ENCODE measurements around the gene TAPBP.

Gene TAPBP

DNA sequence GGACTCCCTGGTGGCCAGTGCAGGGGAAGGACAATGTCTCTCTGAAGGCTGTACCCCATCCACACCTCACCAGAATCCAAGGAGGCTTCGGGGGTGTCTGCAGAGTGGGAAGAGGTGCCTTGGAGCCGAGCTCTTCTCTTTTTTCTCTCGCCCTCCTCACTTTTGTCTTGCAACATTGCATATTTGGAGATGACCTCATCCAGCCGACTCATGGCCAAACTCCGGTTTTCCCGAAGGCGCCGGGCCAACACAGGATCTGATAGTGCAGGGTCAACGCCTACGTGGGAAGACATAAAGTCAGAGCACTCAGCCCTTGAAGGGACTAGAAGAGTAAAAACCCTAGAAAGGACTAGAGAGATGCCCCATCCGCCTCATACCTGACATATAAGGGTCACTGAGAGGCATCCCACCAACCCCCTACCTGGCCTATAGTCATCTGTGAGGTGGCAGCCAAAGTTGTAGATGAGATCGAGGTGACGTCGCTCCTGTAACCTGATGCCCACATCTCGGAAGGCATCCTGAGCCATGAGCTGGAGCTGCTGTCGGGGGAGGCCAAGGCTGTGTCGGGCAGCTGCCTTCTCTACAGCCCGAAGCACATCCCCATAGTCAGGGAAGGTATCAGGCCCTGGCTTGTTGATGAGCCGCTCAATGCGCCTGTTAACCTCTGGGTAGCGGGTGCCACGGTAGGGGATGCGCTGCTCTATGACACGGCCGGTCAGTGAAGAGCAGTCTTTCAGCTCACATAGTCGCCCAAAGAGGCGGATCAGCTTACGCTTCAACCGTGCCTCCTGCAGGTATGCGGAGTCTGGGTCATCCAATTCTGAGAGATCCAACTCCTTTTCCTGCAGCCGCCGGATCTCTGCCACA, 6.7 kb upstream of the TAPBP start:
- DNase-seq (ENCODE audit: low read depth) = no peak
- H3K4me3 ChIP-seq (ENCODE audit: low read depth, low read length) = no peak overlapping the region
- no peak for TF ChIP-seq MYC (IDR thresholded peaks at IDR 0.05; ENCODE audit: low read depth, low read length)
- TF ChIP-seq, protein P1, sequence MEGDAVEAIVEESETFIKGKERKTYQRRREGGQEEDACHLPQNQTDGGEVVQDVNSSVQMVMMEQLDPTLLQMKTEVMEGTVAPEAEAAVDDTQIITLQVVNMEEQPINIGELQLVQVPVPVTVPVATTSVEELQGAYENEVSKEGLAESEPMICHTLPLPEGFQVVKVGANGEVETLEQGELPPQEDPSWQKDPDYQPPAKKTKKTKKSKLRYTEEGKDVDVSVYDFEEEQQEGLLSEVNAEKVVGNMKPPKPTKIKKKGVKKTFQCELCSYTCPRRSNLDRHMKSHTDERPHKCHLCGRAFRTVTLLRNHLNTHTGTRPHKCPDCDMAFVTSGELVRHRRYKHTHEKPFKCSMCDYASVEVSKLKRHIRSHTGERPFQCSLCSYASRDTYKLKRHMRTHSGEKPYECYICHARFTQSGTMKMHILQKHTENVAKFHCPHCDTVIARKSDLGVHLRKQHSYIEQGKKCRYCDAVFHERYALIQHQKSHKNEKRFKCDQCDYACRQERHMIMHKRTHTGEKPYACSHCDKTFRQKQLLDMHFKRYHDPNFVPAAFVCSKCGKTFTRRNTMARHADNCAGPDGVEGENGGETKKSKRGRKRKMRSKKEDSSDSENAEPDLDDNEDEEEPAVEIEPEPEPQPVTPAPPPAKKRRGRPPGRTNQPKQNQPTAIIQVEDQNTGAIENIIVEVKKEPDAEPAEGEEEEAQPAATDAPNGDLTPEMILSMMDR (IDR thresholded peaks at IDR 0.05; ENCODE audit: low read depth, low read length) = no peak
- no peak for TF ChIP-seq POLR2A (IDR thresholded peaks at IDR 0.05; ENCODE audit: extremely low read depth, insufficient read length)
- no peak for TF ChIP-seq MAX (IDR thresholded peaks at IDR 0.05; ENCODE audit: low read depth, low read length)

GRCh38 chr6:33319939-33320314, 6.0 kb upstream of the TAPBP start:
- TF ChIP-seq MYC (IDR thresholded peaks at IDR 0.05; ENCODE audit: low read depth, low read length) = no peak
- no peak for TF ChIP-seq POLR2A (IDR thresholded peaks at IDR 0.05; ENCODE audit: extremely low read depth, insufficient read length)
- TF ChIP-seq, protein P1 (IDR thresholded peaks at IDR 0.05; ENCODE audit: low read depth, low read length) = no peak
- TF ChIP-seq MAX (IDR thresholded peaks at IDR 0.05; ENCODE audit: low read depth, low read length) = no peak
- no peak overlapping the region for H3K4me3 ChIP-seq (ENCODE audit: low read depth, low read length)
- DNase-seq (ENCODE audit: low read depth) = no peak

- DNase-seq (ENCODE audit: low read depth) = no peak
- TF ChIP-seq MAX (IDR thresholded peaks at IDR 0.05; ENCODE audit: low read depth, low read length) = no peak
- TF ChIP-seq MYC (IDR thresholded peaks at IDR 0.05; ENCODE audit: low read depth, low read length) = no peak
- TF ChIP-seq, protein P1 (IDR thresholded peaks at IDR 0.05; ENCODE audit: low read depth, low read length) = no peak
- no peak for TF ChIP-seq POLR2A (IDR thresholded peaks at IDR 0.05; ENCODE audit: extremely low read depth, insufficient read length)
- H3K4me3 ChIP-seq (ENCODE audit: low read depth, low read length) = peak overlapping the region; percentile 84
Measured at GRCh38 chr6:33318426-33319073, 4.7 kb upstream of the TAPBP start.

DNA sequence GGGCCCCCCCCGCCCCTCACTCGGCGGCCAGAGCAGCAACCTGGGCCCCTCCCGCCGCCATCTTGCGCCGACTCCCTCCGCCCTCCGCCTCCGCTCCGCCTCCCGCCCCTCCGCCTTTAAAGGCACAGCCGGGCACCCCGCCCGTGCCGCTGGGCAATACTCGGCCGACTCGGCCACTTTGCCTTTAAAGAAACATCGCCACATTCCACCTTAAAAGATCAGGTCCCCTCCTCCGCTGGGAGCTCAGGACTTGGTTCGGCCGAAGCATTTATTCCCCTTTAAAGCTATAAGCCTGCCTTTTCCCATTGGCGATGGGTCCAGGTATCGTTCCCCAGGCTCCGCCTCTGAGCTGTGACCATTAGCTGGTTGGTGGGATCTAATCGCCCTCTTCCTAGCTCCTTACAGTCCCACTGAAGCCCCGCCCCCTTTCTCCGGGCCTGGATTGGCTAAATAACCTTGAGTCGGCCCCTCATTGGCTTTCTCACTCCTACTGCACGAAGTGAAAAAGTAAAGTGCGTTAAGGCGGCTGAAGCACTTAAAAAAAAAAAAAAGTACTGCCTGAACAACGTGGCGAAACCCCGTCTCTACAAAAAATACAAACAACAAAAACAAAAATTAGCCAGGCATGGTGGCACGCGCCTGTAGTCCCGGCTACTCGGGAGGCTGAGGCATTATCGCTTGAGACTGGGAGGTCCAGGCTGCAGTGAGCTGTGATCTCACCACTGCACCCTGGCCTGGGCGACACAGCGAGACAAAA, 4.0 kb upstream of the TAPBP start, which contains the start of gene ZBTB22:
Gene ZBTB22 (minus strand): TSS at position 76 of the 757 bp plus-strand sequence. CDS start 828 bp downstream, outside the sequence.
- peak; percentile 99 for DNase-seq (ENCODE audit: low read depth)
- H3K4me3 ChIP-seq (ENCODE audit: low read depth, low read length) = peak within 1 kb of the TSS; percentile 84

GRCh38 chr6:33317419-33317668, 3.5 kb upstream of the TAPBP start:
- no peak for DNase-seq (ENCODE audit: low read depth)
- H3K4me3 ChIP-seq (ENCODE audit: low read depth, low read length) = peak overlapping the region; percentile 54
- TF ChIP-seq MYC (IDR thresholded peaks at IDR 0.05; ENCODE audit: low read depth, low read length) = no peak
- TF ChIP-seq, protein P1 (IDR thresholded peaks at IDR 0.05; ENCODE audit: low read depth, low read length) = no peak
- no peak for TF ChIP-seq MAX (IDR thresholded peaks at IDR 0.05; ENCODE audit: low read depth, low read length)
- TF ChIP-seq POLR2A (IDR thresholded peaks at IDR 0.05; ENCODE audit: extremely low read depth, insufficient read length) = no peak

More for the DNA sequence above, 4.0 kb upstream of the TAPBP start, which contains the start of gene ZBTB22:
- TF ChIP-seq POLR2A (IDR thresholded peaks at IDR 0.05; ENCODE audit: extremely low read depth, insufficient read length) = peak; percentile 28
- peak; percentile 39; the same call in 1 of the 2 replicates for TF ChIP-seq MAX (IDR thresholded peaks at IDR 0.05; ENCODE audit: low read depth, low read length)
- TF ChIP-seq, protein P1 (IDR thresholded peaks at IDR 0.05; ENCODE audit: low read depth, low read length) = no peak
